GM18519 (cell line): ENCODE measurements around the gene TAGLN2.

Source experiments
- ATAC-seq: cut with Tn5 transposase; IDR thresholded peaks from one replicate; pipeline ENCODE4 v1.9.1; 2021; ENCODE audit warnings: mild to moderate bottlenecking, moderate library complexity; ENCODE audit not compliant: unreplicated experiment, low FRiP score

Gene TAGLN2

DNA sequence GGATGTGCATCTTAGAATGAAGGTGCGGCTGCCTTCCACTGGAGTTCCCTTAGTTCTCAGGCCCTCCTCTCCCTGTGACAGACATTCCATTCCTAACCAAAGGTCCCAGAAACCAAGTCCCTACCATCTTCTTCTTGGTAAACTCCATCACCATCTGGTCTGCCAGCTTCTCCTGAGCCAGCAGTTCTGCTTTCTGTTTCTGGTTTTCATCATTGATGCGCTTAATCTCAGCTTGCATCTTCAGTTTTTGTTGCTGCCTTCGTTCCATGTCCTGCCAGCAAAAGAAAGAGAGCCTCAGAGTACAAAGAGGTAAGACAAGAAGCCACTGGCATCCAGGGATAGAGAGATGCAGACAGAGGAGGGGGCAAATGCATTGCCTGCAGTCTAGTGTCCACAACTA lies 44.9 kb downstream of the TAGLN2 start:
- no peak for ATAC-seq

DNA sequence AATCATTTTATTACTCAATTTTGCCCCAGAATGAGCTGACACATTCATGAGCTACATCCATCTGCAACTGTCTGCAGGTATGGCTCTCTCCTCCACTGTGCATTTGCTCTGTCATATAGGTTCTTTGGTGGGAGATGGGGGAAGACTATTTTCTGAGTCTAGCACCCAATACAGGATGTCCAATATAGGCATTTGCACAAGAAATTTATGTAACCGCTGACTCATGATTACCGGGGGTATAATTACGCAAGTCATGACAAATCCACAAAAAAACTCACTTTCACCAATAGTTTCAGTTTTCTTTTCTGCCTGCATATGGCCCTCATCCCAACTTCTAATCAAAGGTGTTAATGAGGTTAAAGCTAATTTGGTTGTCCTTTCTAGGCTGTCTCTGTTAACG lies 45.3 kb downstream of the TAGLN2 start:
- no peak for ATAC-seq

DNA sequence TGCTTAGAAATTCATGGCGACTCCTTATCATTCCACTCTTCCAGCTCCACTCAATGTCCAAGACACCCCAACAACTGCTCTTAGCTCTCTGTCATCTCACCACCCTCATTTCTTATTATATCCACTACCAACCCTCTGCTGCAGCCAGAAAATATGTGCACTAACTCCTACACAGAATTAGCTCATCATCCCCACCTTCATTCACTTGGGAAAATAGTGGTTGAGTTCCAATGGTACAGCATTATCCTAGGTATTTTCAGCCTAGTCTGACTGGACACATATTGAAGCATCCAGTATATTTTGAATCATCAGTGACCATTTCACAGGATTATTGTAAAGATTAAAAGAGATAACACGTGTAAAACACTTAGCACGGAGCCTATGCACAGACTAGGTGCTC lies 46.2 kb downstream of the TAGLN2 start:
- ATAC-seq = no peak

DNA sequence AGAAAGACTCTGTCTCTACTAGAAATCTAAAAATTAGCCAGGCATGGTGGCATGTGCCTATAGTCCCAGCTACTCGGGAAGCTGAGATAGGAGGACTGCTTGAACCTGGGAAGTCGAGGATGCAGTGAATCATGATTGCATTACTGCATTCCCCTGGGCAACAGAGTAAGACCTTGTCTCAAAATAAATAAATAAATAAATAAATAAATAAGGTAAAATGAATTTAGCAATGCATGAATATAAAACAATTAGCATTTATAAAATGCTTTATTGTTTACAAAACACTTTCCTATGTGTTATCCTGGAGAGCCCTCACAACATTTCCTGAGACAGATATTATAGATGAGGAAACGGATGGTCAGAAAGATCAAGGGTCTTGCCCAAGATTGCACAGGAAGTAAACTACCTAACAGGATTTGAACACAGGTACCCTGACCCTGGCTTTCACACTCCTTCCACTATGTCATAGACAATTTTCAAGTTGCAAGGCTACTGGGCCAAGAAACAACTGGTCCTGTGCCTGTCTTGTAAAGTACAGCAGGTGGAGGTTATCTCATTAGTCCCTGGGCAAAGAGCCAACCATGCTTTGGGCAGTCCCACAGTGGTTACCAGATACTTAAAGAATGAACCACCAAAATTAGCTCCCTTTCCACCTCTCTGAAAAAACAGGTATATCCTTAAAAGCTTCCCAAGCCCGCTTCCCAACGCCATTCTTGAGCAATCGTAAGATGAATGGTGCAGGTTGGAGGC lies 47.4 kb downstream of the TAGLN2 start:
- no peak for ATAC-seq

DNA sequence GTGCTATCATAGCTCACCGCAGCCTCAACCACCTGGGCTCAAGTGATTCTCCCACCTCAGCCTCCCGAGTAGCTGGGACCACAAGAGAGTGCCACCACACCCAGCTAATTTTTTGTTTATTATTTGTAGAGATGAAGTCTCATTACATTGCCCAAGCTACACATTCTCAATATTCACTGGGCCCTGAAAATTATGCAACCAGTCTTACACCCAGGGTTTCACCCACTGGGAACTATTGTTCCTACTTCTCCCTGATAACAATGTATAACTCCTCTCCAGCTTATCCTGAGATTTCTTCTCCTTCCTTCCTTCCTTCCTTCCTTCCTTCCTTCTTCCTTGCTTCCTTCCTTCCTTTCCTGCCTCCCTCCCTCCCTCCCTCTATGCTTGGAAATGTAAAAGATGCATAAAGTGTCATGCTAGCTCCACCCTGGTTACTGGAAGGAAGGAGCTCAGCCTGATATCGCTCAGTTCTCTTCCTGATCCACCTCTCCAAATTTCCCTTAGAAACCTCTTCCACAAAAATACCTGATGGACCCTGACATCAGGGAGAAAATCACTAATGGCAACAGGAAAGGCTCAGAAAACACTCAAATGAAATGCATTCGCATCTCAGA lies 51.7 kb downstream of the TAGLN2 start:
- ATAC-seq = no peak

DNA sequence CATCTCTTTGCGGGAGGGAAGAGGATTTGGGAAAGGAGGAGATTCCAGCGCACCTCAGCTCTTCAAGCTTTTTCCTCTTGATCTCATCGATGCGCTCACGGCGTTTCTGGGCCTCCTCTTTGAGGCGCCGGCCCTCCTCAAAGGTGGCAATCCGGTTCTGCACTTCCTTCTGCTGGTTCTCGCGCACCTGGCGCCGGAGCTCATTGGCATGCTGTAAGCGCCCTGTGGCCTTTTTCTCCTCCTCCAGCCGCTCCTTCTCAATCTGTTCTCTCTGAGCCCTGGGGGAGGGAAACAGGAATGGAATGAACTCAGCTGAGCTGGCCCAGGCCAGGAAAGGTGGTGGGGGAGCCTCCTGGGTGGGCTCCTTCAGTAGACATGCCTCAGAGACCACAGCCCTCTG lies 52.4 kb downstream of the TAGLN2 start:
- no peak for ATAC-seq

DNA sequence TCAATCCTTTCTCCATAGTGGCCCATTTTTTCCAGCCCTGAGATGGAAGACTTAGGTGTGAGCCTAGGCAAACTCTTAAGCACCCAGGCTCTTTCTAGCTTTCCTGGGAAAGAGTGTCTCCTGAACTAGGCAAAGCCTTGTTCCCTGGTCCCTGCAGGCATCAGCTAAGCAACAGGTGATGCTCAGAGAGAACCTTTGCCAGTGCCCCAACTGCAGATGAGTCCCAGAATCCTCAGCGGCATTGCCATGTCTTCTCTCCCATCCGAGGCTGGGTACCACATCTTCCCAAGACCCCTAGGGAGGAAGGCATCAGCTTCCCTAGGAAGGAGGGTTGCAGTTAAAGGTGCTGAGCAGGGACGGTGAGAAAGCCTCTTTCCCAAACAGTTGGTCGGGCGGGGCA lies 54.6 kb downstream of the TAGLN2 start:
- no peak for ATAC-seq

DNA sequence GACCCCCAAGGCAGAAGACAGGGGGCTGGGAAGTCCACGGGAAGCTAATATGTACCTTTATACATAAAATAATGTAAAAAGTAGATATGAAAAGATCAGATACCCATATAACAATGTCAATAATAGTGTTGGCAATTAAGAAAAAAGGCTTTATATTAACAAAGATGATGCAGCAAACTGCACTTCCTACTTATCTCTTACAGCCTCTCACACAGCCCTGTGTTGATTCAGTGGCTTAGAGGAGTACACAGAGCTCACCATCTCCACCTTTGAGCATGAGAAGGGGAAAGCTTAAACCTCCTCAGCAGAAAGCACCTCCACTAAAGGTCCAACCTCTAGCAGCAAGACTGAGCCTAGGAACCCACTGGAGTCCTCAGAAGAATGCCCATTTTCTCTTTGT lies 55.7 kb downstream of the TAGLN2 start:
- no peak for ATAC-seq

DNA sequence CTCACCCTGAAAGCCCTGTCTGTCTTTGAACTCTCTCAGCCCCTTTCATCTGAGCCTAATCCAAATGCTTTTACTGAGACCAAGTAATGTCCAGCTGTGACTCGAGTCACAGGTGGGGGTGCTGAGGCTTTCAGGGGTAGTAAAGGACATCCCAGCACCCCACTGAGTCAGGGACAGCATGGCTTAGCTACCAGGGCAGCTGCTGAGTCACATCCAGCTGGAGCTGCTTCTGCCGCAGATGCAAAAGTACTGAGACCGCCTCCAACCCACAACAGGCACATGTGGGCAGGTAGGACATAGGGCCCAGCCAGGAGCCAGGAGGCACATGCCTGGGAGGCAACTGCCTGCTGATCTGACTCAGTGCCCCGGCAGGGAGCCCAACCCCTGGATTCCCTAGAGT lies 56.1 kb downstream of the TAGLN2 start:
- ATAC-seq = no peak

DNA sequence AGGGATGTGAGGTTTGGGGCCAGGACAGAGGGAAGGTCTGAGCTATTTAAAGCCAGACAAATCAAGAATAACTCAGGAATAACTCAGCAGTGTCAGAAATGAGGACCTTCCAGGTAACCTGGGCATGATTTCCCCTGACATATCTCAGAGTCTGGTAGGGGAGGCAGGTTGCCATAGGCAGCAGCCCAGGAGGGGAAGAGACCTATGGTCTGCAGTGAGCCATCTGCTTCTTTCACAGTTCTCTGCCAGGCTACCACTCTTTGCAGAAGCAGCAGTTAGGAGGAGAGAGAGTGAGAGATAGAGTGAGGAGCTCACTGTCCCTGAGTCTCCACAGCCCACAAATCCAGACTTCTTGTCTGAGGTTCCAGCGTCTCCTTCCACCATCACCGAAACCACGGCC lies 56.5 kb downstream of the TAGLN2 start:
- ATAC-seq = no peak
